K562 (cell line): ENCODE measurements around the gene HEATR3. TPM values are rescaled to one million over a fixed set of nuclear protein-coding genes. Genes with fewer than 3 reads are reported as not detected.

Experiments used
- ATAC-seq: fragments of 200-7000 bp; cut with Tn5 transposase; 3 replicates; pipeline ENCODE4 v1.9.1; 2020; ENCODE audit warnings: moderate library complexity
- BruUV-seq: library from RNA; stranded (reverse); fragments of 400-500 nt; replicated peaks from 2 replicates; lab custom pipeline; 2021; lab: Mats Ljungman, UMichigan
- CTCF ChIA-PET: fragments of 300-600 bp; formaldehyde crosslinking; extraction: SDS; loops from one replicate; lab custom pipeline; 2021; ENCODE audit warnings: low intra/inter-chr PET ratio; lab: Yijun Ruan, JAX
- POLR2A ChIA-PET: fragments of 300-600, 350-650 bp; sonication (Branson Sonifier 250); formaldehyde crosslinking; extraction: SDS; loops from one replicate; lab custom pipeline; 2021; ENCODE audit warnings: antibody characterized with exemption, inconsistent platforms; lab: Yijun Ruan, JAX
- DNase-seq, 4 experiments: peaks; one replicate each; pipeline versions ENCODE4 v3.0.0 to v3.0.0-alpha.2; 2011 to 2018; ENCODE audit warnings: low spot score in 3 of 4, mixed read lengths in 3 of 4; ENCODE audit errors: extremely low read depth in 1 of 4
- FAIRE-seq: peaks from 2 replicates; lab custom pipeline; 2011; peaks lifted over from hg19 to GRCh38; lab: Jason Lieb, UNC
- H2AFZ ChIP-seq: 2 replicates; pipeline ENCODE4 v1.6.0; 2011; ENCODE audit warnings: low read depth, low read length, control low read depth, inconsistent platforms
- H3K27ac ChIP-seq: fragments of 200-600 bp; 3 replicates; pipeline ENCODE4 v1.8.0; 2011; ENCODE audit warnings: low read depth, mild to moderate bottlenecking, control low read depth, inconsistent platforms, low read length, moderate library complexity, mixed read lengths; ENCODE audit errors: extremely low read depth
- H3K27me3 ChIP-seq, 2 experiments: fragments of 300-600 bp in 1 of 2; 2 replicates in 1 of 2; 3 replicates in 1 of 2; pipeline versions ENCODE4 v1.6.0 to v1.8.0; 2011; ENCODE audit warnings: inconsistent platforms in 2 of 2, low read length in 2 of 2, mild to moderate bottlenecking in 1 of 2, mixed read lengths in 1 of 2, moderate library complexity in 1 of 2; ENCODE audit not compliant: control insufficient read depth in 2 of 2, insufficient read depth in 2 of 2
- H3K36me3 ChIP-seq: fragments of 300-600 bp; 3 replicates; pipeline ENCODE4 v1.8.0; 2011; ENCODE audit warnings: mild to moderate bottlenecking, low read length, inconsistent platforms; ENCODE audit not compliant: control insufficient read depth, insufficient read depth
- H3K4me1 ChIP-seq, 2 experiments: fragments of 200-600 bp in 1 of 2; replicated peaks in 1 of 2; 2 replicates in 1 of 2; 3 replicates in 1 of 2; pipeline versions ENCODE4 v1.5.1 to v1.8.0; 2011; ENCODE audit warnings: inconsistent platforms in 2 of 2, low read length in 2 of 2, mild to moderate bottlenecking in 1 of 2, mixed read lengths in 1 of 2, moderate library complexity in 1 of 2; ENCODE audit not compliant: control insufficient read depth in 2 of 2, insufficient read depth in 2 of 2
- H3K4me2 ChIP-seq: 2 replicates; pipeline ENCODE4 v1.6.1; 2011; ENCODE audit warnings: low read length, control low read depth, inconsistent platforms, mixed read lengths; ENCODE audit not compliant: insufficient read depth
- H3K4me3 ChIP-seq: fragments of 200-600 bp; sonication (generic), shearing (Covaris generic); 2 replicates; pipeline ENCODE4 v1.5.1; 2016; ENCODE audit warnings: control low read depth, inconsistent platforms
- H3K79me2 ChIP-seq: fragments of 200-600 bp; 3 replicates; pipeline ENCODE4 v1.8.0; 2011; ENCODE audit warnings: low read length, inconsistent platforms; ENCODE audit not compliant: control insufficient read depth, insufficient read depth
- H3K9ac ChIP-seq, 2 experiments: 2 replicates each; pipeline versions ENCODE4 v1.6.0 to v1.6.1; 2011; ENCODE audit warnings: low read depth in 2 of 2, low read length in 2 of 2, control low read depth in 1 of 2, inconsistent platforms in 1 of 2, mild to moderate bottlenecking in 1 of 2, mixed read lengths in 1 of 2; ENCODE audit not compliant: insufficient read depth in 1 of 2
- H3K9me1 ChIP-seq: one replicate; pipeline ENCODE4 v1.6.0; 2011; ENCODE audit warnings: inconsistent platforms, mild to moderate bottlenecking, low read length, moderate library complexity; ENCODE audit not compliant: control insufficient read depth, insufficient read depth
- H3K9me3 ChIP-seq: replicated peaks from 2 replicates; pipeline ENCODE4 v1.5.1; 2011; ENCODE audit warnings: low read depth, low read length, inconsistent platforms; ENCODE audit not compliant: control insufficient read depth, insufficient read depth
- H4K20me1 ChIP-seq: replicated peaks from 2 replicates; pipeline ENCODE4 v1.6.1; 2011; ENCODE audit warnings: low read length, inconsistent platforms, mixed read lengths; ENCODE audit not compliant: control insufficient read depth, insufficient read depth
- ARID1B ChIP-seq: fragments of 450-650 bp; IDR thresholded peaks from 2 replicates; pipeline ENCODE4 v1.6.1; 2016; ENCODE audit warnings: antibody characterized with exemption, mild to moderate bottlenecking, inconsistent platforms
- ARNT ChIP-seq, 2 experiments: fragments of 450-650 bp; IDR thresholded peaks; 2 replicates each; pipeline ENCODE4 v1.6.1; 2016; ENCODE audit warnings: mild to moderate bottlenecking in 1 of 2
- ATF1 ChIP-seq, 2 experiments: fragments of 450-650 bp in 1 of 2; IDR thresholded peaks; 2 replicates each; pipeline ENCODE4 v1.6.1; 2016; ENCODE audit warnings: missing compliant biosample characterization in 1 of 2, missing genetic modification characterization in 1 of 2
- CTBP1 ChIP-seq: fragments of 450-650 bp; IDR thresholded peaks from 2 replicates; pipeline ENCODE4 v1.6.1; 2016; ENCODE audit warnings: borderline replicate concordance
- PBX2 ChIP-seq, 2 experiments: IDR thresholded peaks in 1 of 2; conservative IDR thresholded peaks in 1 of 2; 2 replicates each; pipeline ENCODE4 v1.6.1; 2016; ENCODE audit warnings: low read depth in 2 of 2, mild to moderate bottlenecking in 1 of 2, missing compliant biosample characterization in 1 of 2, missing genetic modification characterization in 1 of 2, moderate library complexity in 1 of 2
- PRMT5 ChIP-seq: sonication (generic); formaldehyde crosslinking; IDR thresholded peaks from 2 replicates; pipeline ENCODE4 v1.5.0; 2020; ENCODE audit warnings: missing genetic modification reagents
- RERE ChIP-seq: sonication (generic); formaldehyde crosslinking; IDR thresholded peaks from 2 replicates; pipeline ENCODE4 v1.8.0; 2023; ENCODE audit warnings: missing genetic modification reagents, mild to moderate bottlenecking, borderline replicate concordance
- SMARCC2 ChIP-seq: fragments of 450-650 bp; IDR thresholded peaks from 2 replicates; pipeline ENCODE4 v1.6.1; 2017; ENCODE audit warnings: antibody characterized with exemption, moderate library complexity, mild to moderate bottlenecking, low read depth
- SOX6 ChIP-seq: fragments of 450-650 bp; IDR thresholded peaks from 2 replicates; pipeline ENCODE4 v1.6.1; 2014; ENCODE audit warnings: mild to moderate bottlenecking
- TRIM24 ChIP-seq, 2 experiments: fragments of 450-650 bp; IDR thresholded peaks; 2 replicates each; pipeline ENCODE4 v1.6.1; 2016
- ZEB2 ChIP-seq: fragments of 450-650 bp; IDR thresholded peaks from 2 replicates; pipeline ENCODE4 v1.6.1; 2016
- WGBS: fragments of 100-300 bp; shearing (Covaris generic); methylation state at CpG from one replicate; pipeline ENCODE4 v1.1.6; 2016; ENCODE audit warnings: low coverage, mixed read lengths; ENCODE audit not compliant: insufficient coverage; ENCODE audit errors: missing lambda C conversion rate; 5-methylcytosine and 5-hydroxymethylcytosine counted together
- in situ Hi-C: fragments of 300-500 bp; cut with MboI; formaldehyde crosslinking; loops from 4 replicates; pipeline ENCODE4 v1.15.0; 2018; ENCODE audit warnings: inconsistent platforms, mixed read lengths
- intact Hi-C: fragments of 100-400 bp; cut with micrococcal nuclease; formaldehyde crosslinking; loops from 2 replicates; pipeline ENCODE4 v1.14.2; 2022
- polyA plus RNA-seq, 8 experiments: library from polyadenylated mRNA; depleted of rRNA in 4 of 8; stranded (reverse) in 5 of 8; unstranded in 3 of 8; fragments of >200 nt; fragmentation: Nextera tagmentation in 2 of 8; fragmentation: Illumina TruSeq in 1 of 8; extraction: Ambion mirVana in 2 of 8; extraction: Trizol in 1 of 8; gene quantifications; 2 replicates each; pipeline versions ENCODE4 v1.2.1 to v1.2.3, GENCODE V29; 2011 to 2014; ENCODE audit warnings: inconsistent platforms in 1 of 8, missing spikeins in 1 of 8
- total RNA-seq, 7 experiments: library from RNA; depleted of rRNA in 6 of 7; stranded (reverse); fragments of >200 nt in 6 of 7; fragmentation: Illumina TruSeq in 2 of 7; extraction: Trizol in 2 of 7; gene quantifications; 2 replicates each; pipeline versions ENCODE4 v1.2.1 to v1.2.3, GENCODE V29; 2011 to 2021; ENCODE audit warnings: low replicate concordance in 1 of 7
- TF ChIP-seq, protein P1 (sequence below): fragments of 200-800 bp; sonication (Bioruptor generic); IDR thresholded peaks from 2 replicates; pipeline ENCODE4 v1.6.1; 2017; ENCODE audit warnings: missing genetic modification characterization, missing compliant biosample characterization

The HEATR3 gene
- total and polyA plus RNA-seq, 9 of the 15 experiments (the other 6 are each of a cell fraction or from before 2014, with no cell fraction given) = 1.7 to 30.2 (median 18.8) TPM

DNA sequence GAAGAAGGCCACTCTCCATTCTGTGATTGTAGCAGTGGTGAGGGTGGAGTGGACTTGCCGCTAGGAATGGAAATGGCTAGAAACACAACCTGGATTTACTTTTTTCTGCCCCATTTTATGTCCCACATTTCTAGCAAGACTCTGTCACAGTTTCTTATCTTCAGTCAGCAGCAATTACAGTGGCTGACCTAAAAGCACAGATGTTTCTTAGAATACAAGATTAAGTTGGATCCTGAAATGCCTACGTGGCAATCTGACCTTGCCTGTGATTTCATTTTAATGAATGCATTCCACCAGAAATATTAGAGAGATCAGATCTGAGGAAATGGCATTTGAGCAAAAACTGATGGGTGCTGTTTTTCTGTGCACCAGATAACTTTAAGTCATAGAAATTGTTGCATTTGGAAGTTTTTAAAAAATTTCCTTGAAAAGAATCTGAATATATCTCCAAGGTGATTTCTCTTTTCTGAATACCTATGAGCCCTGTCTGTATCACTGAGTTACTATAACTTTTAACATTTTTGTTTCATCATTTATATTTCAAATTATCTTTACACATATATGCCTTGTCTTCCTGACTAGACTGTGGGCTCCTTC, 5.4 kb downstream of the HEATR3 start:
- Histone ChIP-seq H3K4me2 (no peak overlapping the region), H3K79me2 (peaks cover 17% of the 10 kb centered on the region), H3K4me1 (peaks cover 15 to 16% of the 10 kb centered on the region in 2 experiments; a peak in 4 of 5 replicates), H3K9me1 (no peaks in the 10 kb centered on the region), H3K9ac (peak overlapping the region in 1 of 2 experiments; percentile 50; a peak in 1 of 4 replicates), H3K36me3 (peaks cover 43% of the 10 kb centered on the region), H2AFZ (no peak overlapping the region), H3K27ac (no peak overlapping the region; the same call in 2 of the 3 replicates), H3K9me3 (no peaks in the 10 kb centered on the region), H4K20me1 (peaks cover 11% of the 10 kb centered on the region), H3K27me3 (no peaks in the 10 kb centered on the region), H3K4me3 (no peak overlapping the region)
- no TSS peak for BruUV-seq
- ChIA-PET POLR2A (interaction anchor here (0.6 to 0.7 kb wide), 2 partner anchors 9 to 173 kb away, joined by 3 to 4 read pairs; no protein-coding TSS in a partner anchor), CTCF (interaction anchor here (1.1 kb wide), 1 partner anchor 140 kb away, joined by 3 read pairs; no protein-coding TSS in a partner anchor)
- in situ Hi-C loops = no loop called here
- FAIRE-seq (peak; percentile 42), ATAC-seq (no peak; the same call in 2 of the 3 replicates), DNase-seq (peak; percentile 50 to 61 (median 54))
- 8% methylated on average over 2 of the region's 2 CpGs for WGBS
- intact Hi-C loops = no loop called here
- TF ChIP-seq, protein P1, sequence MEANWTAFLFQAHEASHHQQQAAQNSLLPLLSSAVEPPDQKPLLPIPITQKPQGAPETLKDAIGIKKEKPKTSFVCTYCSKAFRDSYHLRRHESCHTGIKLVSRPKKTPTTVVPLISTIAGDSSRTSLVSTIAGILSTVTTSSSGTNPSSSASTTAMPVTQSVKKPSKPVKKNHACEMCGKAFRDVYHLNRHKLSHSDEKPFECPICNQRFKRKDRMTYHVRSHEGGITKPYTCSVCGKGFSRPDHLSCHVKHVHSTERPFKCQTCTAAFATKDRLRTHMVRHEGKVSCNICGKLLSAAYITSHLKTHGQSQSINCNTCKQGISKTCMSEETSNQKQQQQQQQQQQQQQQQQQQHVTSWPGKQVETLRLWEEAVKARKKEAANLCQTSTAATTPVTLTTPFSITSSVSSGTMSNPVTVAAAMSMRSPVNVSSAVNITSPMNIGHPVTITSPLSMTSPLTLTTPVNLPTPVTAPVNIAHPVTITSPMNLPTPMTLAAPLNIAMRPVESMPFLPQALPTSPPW (CRISPR knock-in tag) = peak; percentile 50
- TF ChIP-seq PBX2 (CRISPR knock-in tag; IDR thresholded peaks at IDR 0.05; ENCODE audit: low read depth) (no peak), PBX2 (tag; conservative IDR thresholded peaks at IDR 0.05; ENCODE audit: low read depth) (0 out of 2 replicates have a peak, but pooled peaks have one; percentile 13), ZEB2 (no peak), ATF1 (CRISPR knock-in tag; IDR thresholded peaks at IDR 0.05) (no peak), ATF1 (tag; IDR thresholded peaks at IDR 0.05) (peak; percentile 63), SMARCC2 (peak; percentile 82), ARNT (IDR thresholded peaks at IDR 0.05) (peak in 1 of 2 experiments; percentile 75; a peak in 2 of 4 replicates), RERE (CRISPR knock-in tag) (no peak), ARID1B (peak; percentile 97), TRIM24 (IDR thresholded peaks at IDR 0.05) (peak in 1 of 2 experiments; percentile 55; a peak in 1 of 4 replicates), SOX6 (peak; percentile 79), PRMT5 (CRISPR knock-in tag) (no peak), CTBP1 (peak; percentile 8; the same call in 1 of the 2 replicates)
